HG02588 (cell line): ENCODE data around the gene CGREF1.

Experiments
- ATAC-seq: cut with Tn5 transposase; IDR thresholded peaks from one replicate; pipeline ENCODE4 v1.9.1; 2021; ENCODE audit warnings: mild to moderate bottlenecking, moderate library complexity; ENCODE audit not compliant: unreplicated experiment

The CGREF1 gene

GRCh38 chr2:27051902-27052645 is 66.9 kb downstream of the CGREF1 start:
- ATAC-seq = no peak

GRCh38 chr2:27050996-27051901 is 67.7 kb downstream of the CGREF1 start, which contains the start of gene AGBL5:
Gene AGBL5, plus strand, starts transcription at chr2:27051668. Its CDS starts 1,291 bp downstream, at chr2:27052959.
- ATAC-seq = peak; percentile 67
